Natural killer cell (primary cell): Measurements from ENCODE around the gene ZBTB40. TPM values are rescaled to one million over a fixed set of nuclear protein-coding genes. Genes with fewer than 3 reads are reported as not detected.

ENCODE experiments used
- ATAC-seq, 3 donors: fragments of 150-1000 bp in 2 of 3; fragments of 200-7000 bp in 1 of 3; cut with Tn5 transposase; 1 replicate in 1 of 3; 2 replicates in 2 of 3; pipeline ENCODE4 v1.10.0; 2021; ENCODE audit warnings: mild to moderate bottlenecking in 2 of 3, moderate library complexity in 2 of 3
- DNase-seq, 2 donors: peaks; one replicate each; pipeline versions ENCODE4 v3.0.0 to v3.0.0-alpha.2; 2013 to 2021; ENCODE audit warnings: mixed read lengths in 1 of 2
- H3K27ac ChIP-seq: one replicate; pipeline ENCODE4 v1.5.1; 2013; ENCODE audit warnings: mild to moderate bottlenecking, low read length
- H3K27me3 ChIP-seq: one replicate; pipeline ENCODE4 v1.6.1; 2013; ENCODE audit warnings: low read length; ENCODE audit not compliant: control insufficient read depth, insufficient read depth
- H3K36me3 ChIP-seq: one replicate; pipeline ENCODE4 v1.6.1; 2013; ENCODE audit warnings: low read length; ENCODE audit not compliant: control insufficient read depth, insufficient read depth
- H3K4me1 ChIP-seq: one replicate; pipeline ENCODE4 v1.6.1; 2013; ENCODE audit warnings: low read length; ENCODE audit not compliant: control insufficient read depth, insufficient read depth
- H3K4me3 ChIP-seq: one replicate; pipeline ENCODE4 v1.5.1; 2013; ENCODE audit warnings: low read length
- H3K9me3 ChIP-seq: one replicate; pipeline ENCODE4 v1.6.1; 2013; ENCODE audit warnings: low read length; ENCODE audit not compliant: control insufficient read depth, insufficient read depth
- H3K27ac Mint-ChIP-seq, 2 donors: one replicate each; pipeline ENCODE4 v1.8.0; 2022; ENCODE audit warnings: mild to moderate bottlenecking in 2 of 2, mixed read lengths in 2 of 2, moderate library complexity in 1 of 2
- H3K27me3 Mint-ChIP-seq, 2 donors: one replicate each; pipeline ENCODE4 v1.8.0; 2022; ENCODE audit warnings: low read depth in 2 of 2, mixed read lengths in 2 of 2
- H3K36me3 Mint-ChIP-seq: one replicate; pipeline ENCODE4 v1.8.0; 2022; ENCODE audit warnings: mixed read lengths
- H3K4me1 Mint-ChIP-seq, 2 donors: one replicate each; pipeline ENCODE4 v1.8.0; 2022; ENCODE audit warnings: mixed read lengths in 2 of 2
- H3K4me3 Mint-ChIP-seq: one replicate; pipeline ENCODE4 v1.8.0; 2022; ENCODE audit warnings: mild to moderate bottlenecking, moderate library complexity, mixed read lengths
- H3K9me3 Mint-ChIP-seq, 2 donors: one replicate each; pipeline ENCODE4 v1.8.0; 2022; ENCODE audit warnings: mixed read lengths in 2 of 2
- CTCF ChIP-seq: fragments of 200-600 bp; IDR thresholded peaks from one replicate; pipeline ENCODE4 v1.8.0; 2022; ENCODE audit warnings: antibody characterized with exemption
- WGBS: methylation state at CpG from one replicate; pipeline ENCODE4 v1.1.7; 2013; ENCODE audit warnings: missing lambda C conversion rate; ENCODE audit not compliant: insufficient coverage; 5-methylcytosine and 5-hydroxymethylcytosine counted together
- intact Hi-C: fragments of 100-400 bp; cut with micrococcal nuclease; formaldehyde crosslinking; loops from one replicate; pipeline ENCODE4 v1.14.2; 2022
- total RNA-seq, 4 donors: library from RNA; stranded (reverse); fragments of 120-200 nt in 1 of 4; gene quantifications; one replicate each; pipeline versions ENCODE4 v1.2.3 to v1.2.4, GENCODE V29; 2013 to 2022

Gene ZBTB40
- total RNA-seq, 3 donors from 2014 or later (not counting 1 experiment from before 2014, with no cell fraction given), result 32.9 to 37.6 (median 36.7) TPM

- Mint-ChIP-seq H3K27me3 (peaks cover 4 to 10% of the 10 kb centered on the region in 2 donors), H3K4me1 (peaks cover 20 to 28% of the 10 kb centered on the region in 2 donors), H3K9me3 (no peaks in the 10 kb centered on the region), H3K27ac (peak overlapping the region; percentile 97 to 98), H3K36me3 (no peaks in the 10 kb centered on the region), H3K4me3 (peak overlapping the region; percentile 98)
- no peak overlapping the region for H3K4me3 ChIP-seq
- H3K27me3 ChIP-seq, result no peaks in the 10 kb centered on the region
- ATAC-seq (no peak), DNase-seq (peak in 1 of 2 donors; percentile 14)
- 85% methylated on average over 12 of the region's 12 CpGs for WGBS
- H3K9me3 ChIP-seq, result no peaks in the 10 kb centered on the region
- H3K27ac ChIP-seq, result no peak overlapping the region
- no peaks in the 10 kb centered on the region for H3K36me3 ChIP-seq
- H3K4me1 ChIP-seq, result peaks cover 14% of the 10 kb centered on the region
- no peak for TF ChIP-seq CTCF
- intact Hi-C loops, result loop anchor here (2.0 to 5.0 kb wide), 2 partner anchors 22 to 668 kb away; partner anchors contain the start of gene USP48
Measured at GRCh38 chr1:22450351-22451021, 1.2 kb upstream of the ZBTB40 start.

GRCh38 chr1:22452481-22452957, 868 bp downstream of the ZBTB40 start:
- H3K4me3 Mint-ChIP-seq, result peak overlapping the region; percentile 98
- Histone ChIP-seq H3K4me1 (peaks cover 14% of the 10 kb centered on the region), H3K27ac (peak overlapping the region; percentile 88), H3K4me3 (peak overlapping the region; percentile 84), H3K9me3 (no peaks in the 10 kb centered on the region), H3K36me3 (no peaks in the 10 kb centered on the region), H3K27me3 (no peaks in the 10 kb centered on the region)
- no peaks in the 10 kb centered on the region for H3K9me3 Mint-ChIP-seq
- no peaks in the 10 kb centered on the region for H3K27me3 Mint-ChIP-seq
- no peaks in the 10 kb centered on the region for H3K36me3 Mint-ChIP-seq
- peak; percentile 3 to 7 (median 6) for ATAC-seq
- intact Hi-C loops, result loop anchor here (5.0 kb wide), 1 partner anchor 670 kb away; the partner anchor contains the start of gene USP48
- peaks cover 20 to 34% of the 10 kb centered on the region in 2 donors for H3K4me1 Mint-ChIP-seq
- TF ChIP-seq CTCF, result no peak
- WGBS, result 12% methylated on average over 11 of the region's 12 CpGs
- DNase-seq, result peak in 1 of 2 donors; percentile 60
- H3K27ac Mint-ChIP-seq, result peak overlapping the region; percentile 97 to 98

GRCh38 chr1:22453181-22453580, 1.5 kb downstream of the ZBTB40 start:
- H3K9me3 ChIP-seq, result no peaks in the 10 kb centered on the region
- Mint-ChIP-seq H3K4me3 (peak overlapping the region; percentile 98), H3K27me3 (no peaks in the 10 kb centered on the region), H3K36me3 (no peaks in the 10 kb centered on the region), H3K27ac (peak overlapping the region; percentile 97 to 98), H3K4me1 (peaks cover 25 to 40% of the 10 kb centered on the region in 2 donors), H3K9me3 (no peaks in the 10 kb centered on the region)
- H3K27ac ChIP-seq, result no peak overlapping the region
- peaks cover 14% of the 10 kb centered on the region for H3K4me1 ChIP-seq
- DNase-seq (no peak), ATAC-seq (no peak)
- intact Hi-C loops, result loop anchor here (5.0 kb wide), 1 partner anchor 671 kb away; the partner anchor contains the start of gene USP48
- no peaks in the 10 kb centered on the region for H3K36me3 ChIP-seq
- WGBS, result 86% methylated on average over 1 of the region's 2 CpGs
- H3K27me3 ChIP-seq, result no peaks in the 10 kb centered on the region
- TF ChIP-seq CTCF, result no peak
- no peak overlapping the region for H3K4me3 ChIP-seq
